Activated naive CD4-positive, alpha-beta T cell treated with anti-CD3 and anti-CD28 coated beads, Interleukin-2, amount 50 U/mL, for 72 hours (primary cell): Measurements from ENCODE around the gene PITX3. TPM values are rescaled to one million over a fixed set of nuclear protein-coding genes. Genes with fewer than 3 reads are reported as not detected.
"Not testable (repeated sequence)": the region's sequence is repeated elsewhere in the genome, so short reads cannot be mapped to it uniquely, and the experiment has no call there.

Experiments
- ATAC-seq, 2 donors: fragments of 150-1000 bp; cut with Tn5 transposase; 2 replicates each; pipeline ENCODE4 v1.10.0; 2021; ENCODE audit warnings: mild to moderate bottlenecking in 2 of 2, moderate library complexity in 2 of 2
- DNase-seq, 2 donors: peaks; one replicate each; pipeline ENCODE4 v3.0.0; 2021 to 2022; ENCODE audit warnings: low spot score in 2 of 2
- H3K27ac Mint-ChIP-seq, 2 donors: one replicate each; pipeline ENCODE4 v1.8.0; 2022; ENCODE audit warnings: mild to moderate bottlenecking in 2 of 2, mixed read lengths in 2 of 2
- H3K36me3 Mint-ChIP-seq, 2 donors: one replicate each; pipeline ENCODE4 v1.8.0; 2022; ENCODE audit warnings: mixed read lengths in 2 of 2
- H3K9me3 Mint-ChIP-seq, 2 donors: one replicate each; pipeline ENCODE4 v1.8.0; 2022; ENCODE audit warnings: mixed read lengths in 2 of 2
- total RNA-seq, 2 donors: library from RNA; stranded (reverse); gene quantifications; one replicate each; pipeline ENCODE4 v1.2.3, GENCODE V29; 2022

Gene PITX3
- total RNA-seq, 2 donors from 2014 or later = not detected

- ATAC-seq = no peak
Observed at GRCh38 chr10:102237711-102238252, 3.5 kb downstream of the PITX3 start.

GRCh38 chr10:102236006-102236405 is 5.3 kb downstream of the PITX3 start:
- Mint-ChIP-seq H3K36me3 (no peaks in the 10 kb centered on the region), H3K27ac (no peak overlapping the region), H3K9me3 (no peaks in the 10 kb centered on the region)
- DNase-seq = no peak
- no peak for ATAC-seq

More at GRCh38 chr10:102237711-102238252, 3.5 kb downstream of the PITX3 start:
- no peak overlapping the region for H3K27ac Mint-ChIP-seq
- DNase-seq = no peak
- H3K9me3 Mint-ChIP-seq = no peaks in the 10 kb centered on the region
- peaks cover 0 to 8% of the 10 kb centered on the region in 2 donors for H3K36me3 Mint-ChIP-seq

- H3K27ac Mint-ChIP-seq = no peak overlapping the region
- no peaks in the 10 kb centered on the region for H3K36me3 Mint-ChIP-seq
- H3K9me3 Mint-ChIP-seq = no peaks in the 10 kb centered on the region
Observed at GRCh38 chr10:102235598-102235920, 5.8 kb downstream of the PITX3 start.

GRCh38 chr10:102234888-102235597 is 6.3 kb downstream of the PITX3 start:
- Mint-ChIP-seq H3K36me3 (no peaks in the 10 kb centered on the region), H3K9me3 (no peaks in the 10 kb centered on the region), H3K27ac (no peak overlapping the region)
- DNase-seq (no peak), ATAC-seq (no peak)

More at GRCh38 chr10:102235598-102235920, 5.8 kb downstream of the PITX3 start:
- ATAC-seq (no peak), DNase-seq (no peak)

GRCh38 chr10:102233997-102234396 is 7.3 kb downstream of the PITX3 start:
- DNase-seq = no peak
- no peaks in the 10 kb centered on the region for H3K36me3 Mint-ChIP-seq
- no peaks in the 10 kb centered on the region for H3K9me3 Mint-ChIP-seq
- ATAC-seq = no peak
- H3K27ac Mint-ChIP-seq = no peak overlapping the region

- peak; percentile 33 to 74 for ATAC-seq
- no peak overlapping the region for H3K27ac Mint-ChIP-seq
- no peaks in the 10 kb centered on the region for H3K36me3 Mint-ChIP-seq
- no peaks in the 10 kb centered on the region for H3K9me3 Mint-ChIP-seq
- DNase-seq = peak; percentile 72 to 87
Observed at GRCh38 chr10:102231357-102232318, 9.7 kb downstream of the PITX3 start.

GRCh38 chr10:102230861-102231356 is 10.4 kb downstream of the PITX3 start:
- Mint-ChIP-seq H3K9me3 (no peaks in the 10 kb centered on the region), H3K27ac (no peak overlapping the region), H3K36me3 (no peaks in the 10 kb centered on the region)
- DNase-seq (peak; percentile 65 to 71), ATAC-seq (peak; percentile 23 to 30)

- peak; percentile 50 to 67 for DNase-seq
- H3K36me3 Mint-ChIP-seq = no peaks in the 10 kb centered on the region
- no peaks in the 10 kb centered on the region for H3K9me3 Mint-ChIP-seq
- peak; percentile 54 to 62 for ATAC-seq
- peak overlapping the region; percentile 38 to 47 for H3K27ac Mint-ChIP-seq
Observed at GRCh38 chr10:102230264-102230860, 10.9 kb downstream of the PITX3 start.

GRCh38 chr10:102229810-102230263 is 11.5 kb downstream of the PITX3 start:
- Mint-ChIP-seq H3K27ac (no peak overlapping the region), H3K9me3 (no peaks in the 10 kb centered on the region), H3K36me3 (no peaks in the 10 kb centered on the region)
- ATAC-seq = peak; percentile 51 to 58
- DNase-seq = peak; percentile 83 to 92

GRCh38 chr10:102227050-102227449 is 14.3 kb downstream of the PITX3 start:
- ATAC-seq (no peak), DNase-seq (no peak)
- no peaks in the 10 kb centered on the region for H3K9me3 Mint-ChIP-seq
- no peaks in the 10 kb centered on the region for H3K36me3 Mint-ChIP-seq
- no peak overlapping the region for H3K27ac Mint-ChIP-seq

GRCh38 chr10:102226542-102226870 is 14.8 kb downstream of the PITX3 start:
- H3K27ac Mint-ChIP-seq = no peak overlapping the region

GRCh38 chr10:102225646-102226541 is 15.4 kb downstream of the PITX3 start, which contains the start of gene ELOVL3:
Gene ELOVL3 (plus strand): TSS chr10:102226299. CDS start chr10:102226549, 250 bp downstream.
- Mint-ChIP-seq H3K9me3 (no peaks in the 10 kb centered on the region), H3K27ac (peak within 1 kb of the TSS in 1 of 2 donors; percentile 87), H3K36me3 (no peaks in the 10 kb centered on the region)
- peak; percentile 82 for DNase-seq
- ATAC-seq = peak; percentile 85 to 89

More at GRCh38 chr10:102226542-102226870, 14.8 kb downstream of the PITX3 start:
- ATAC-seq (no peak), DNase-seq (no peak)
- Mint-ChIP-seq H3K36me3 (no peaks in the 10 kb centered on the region), H3K9me3 (no peaks in the 10 kb centered on the region)

GRCh38 chr10:102222797-102223196 is 18.5 kb downstream of the PITX3 start:
- H3K36me3 Mint-ChIP-seq = no peaks in the 10 kb centered on the region
- DNase-seq (no peak), ATAC-seq (no peak)
- H3K9me3 Mint-ChIP-seq = no peaks in the 10 kb centered on the region
- no peak overlapping the region for H3K27ac Mint-ChIP-seq

GRCh38 chr10:102220612-102221011 is 20.7 kb downstream of the PITX3 start:
- Mint-ChIP-seq H3K27ac (no peak overlapping the region), H3K36me3 (no peaks in the 10 kb centered on the region), H3K9me3 (no peaks in the 10 kb centered on the region)
- no peak for ATAC-seq
- DNase-seq = no peak

GRCh38 chr10:102219370-102219769 is 21.9 kb downstream of the PITX3 start:
- Mint-ChIP-seq H3K9me3 (peaks cover 0 to 1% of the 10 kb centered on the region in 2 donors), H3K27ac (no peak overlapping the region), H3K36me3 (no peaks in the 10 kb centered on the region)
- DNase-seq (no peak), ATAC-seq (no peak)

- H3K36me3 Mint-ChIP-seq, H3K27ac Mint-ChIP-seq, H3K9me3 Mint-ChIP-seq, ATAC-seq, DNase-seq: not testable (repeated sequence)
Observed at GRCh38 chr10:102213599-102213998, 27.7 kb downstream of the PITX3 start.
